ENCODE measurements around the gene ODAD4. TPM values are rescaled to one million over a fixed set of nuclear protein-coding genes. Genes with fewer than 3 reads are reported as not detected.

ODAD4 gene
- total RNA-seq, 1 donor from 2014 or later: 0.98 TPM

- Histone ChIP-seq H3K4me2 (ENCODE audit: low read length) (no peak overlapping the region), H3K9ac (ENCODE audit: low read length) (no peak overlapping the region), H3K36me3 (ENCODE audit: insufficient read depth, low read length) (peaks cover 62% of the 10 kb centered on the region), H3K27me3 (ENCODE audit: insufficient read depth, low read length) (no peaks in the 10 kb centered on the region), H3K27ac (ENCODE audit: low read depth, low read length) (no peak overlapping the region), H4K20me1 (ENCODE audit: insufficient read depth, low read length) (peaks cover 29% of the 10 kb centered on the region), H2AFZ (ENCODE audit: low read depth, low read length) (no peak overlapping the region), H3K4me3 (ENCODE audit: insufficient read depth, low read depth, low read length) (no peak overlapping the region), H3K79me2 (ENCODE audit: insufficient read depth, low read length) (peaks cover 2% of the 10 kb centered on the region), H3K9me3 (ENCODE audit: insufficient read depth, low read depth, low read length) (no peaks in the 10 kb centered on the region), H3K4me1 (ENCODE audit: insufficient read depth, low read length) (peaks cover 6% of the 10 kb centered on the region)
- Mint-ChIP-seq H3K27ac (ENCODE audit: unreplicated experiment) (no peak overlapping the region), H3K27me3 (ENCODE audit: low read depth, unreplicated experiment) (no peaks in the 10 kb centered on the region), H3K4me1 (ENCODE audit: low read depth, unreplicated experiment) (peaks cover 18% of the 10 kb centered on the region), H3K36me3 (ENCODE audit: low read depth, unreplicated experiment) (peaks cover 26% of the 10 kb centered on the region), H3K9me3 (ENCODE audit: unreplicated experiment) (no peaks in the 10 kb centered on the region), H3K4me3 (ENCODE audit: unreplicated experiment) (no peak overlapping the region)
- no peak for TF ChIP-seq CTCF (IDR thresholded peaks at IDR 0.05; ENCODE audit: insufficient read depth, low read depth, low read length)
- TF ChIP-seq EZH2 (IDR thresholded peaks at IDR 0.05; ENCODE audit: insufficient read depth, low read length): no peak
- FAIRE-seq (no peak), DNase-seq (ENCODE audit: low read depth) (no peak)
Measured at GRCh38 chr17:41988418-41988817, 58.0 kb downstream of the ODAD4 start.

GRCh38 chr17:41989702-41990419, 59.4 kb downstream of the ODAD4 start:
- Mint-ChIP-seq H3K4me1 (ENCODE audit: low read depth, unreplicated experiment) (peaks cover 18% of the 10 kb centered on the region), H3K4me3 (ENCODE audit: unreplicated experiment) (no peak overlapping the region), H3K27me3 (ENCODE audit: low read depth, unreplicated experiment) (no peaks in the 10 kb centered on the region), H3K9me3 (ENCODE audit: unreplicated experiment) (no peaks in the 10 kb centered on the region), H3K36me3 (ENCODE audit: low read depth, unreplicated experiment) (peaks cover 26% of the 10 kb centered on the region), H3K27ac (ENCODE audit: unreplicated experiment) (peak overlapping the region; percentile 53)
- Histone ChIP-seq H3K9me3 (ENCODE audit: insufficient read depth, low read depth, low read length) (no peaks in the 10 kb centered on the region), H2AFZ (ENCODE audit: low read depth, low read length) (no peak overlapping the region), H3K4me1 (ENCODE audit: insufficient read depth, low read length) (peaks cover 6% of the 10 kb centered on the region), H3K9ac (ENCODE audit: low read length) (no peak overlapping the region), H3K27me3 (ENCODE audit: insufficient read depth, low read length) (no peaks in the 10 kb centered on the region), H3K4me2 (ENCODE audit: low read length) (no peak overlapping the region), H3K36me3 (ENCODE audit: insufficient read depth, low read length) (peaks cover 59% of the 10 kb centered on the region), H3K79me2 (ENCODE audit: insufficient read depth, low read length) (peaks cover 2% of the 10 kb centered on the region), H3K4me3 (ENCODE audit: insufficient read depth, low read depth, low read length) (no peak overlapping the region), H4K20me1 (ENCODE audit: insufficient read depth, low read length) (peaks cover 30% of the 10 kb centered on the region), H3K27ac (ENCODE audit: low read depth, low read length) (no peak overlapping the region)
- TF ChIP-seq EZH2 (IDR thresholded peaks at IDR 0.05; ENCODE audit: insufficient read depth, low read length) (no peak), CTCF (IDR thresholded peaks at IDR 0.05; ENCODE audit: insufficient read depth, low read depth, low read length) (no peak)
- DNase-seq (ENCODE audit: low read depth) (no peak), FAIRE-seq (no peak)

GRCh38 chr17:41992576-41992975, 62.2 kb downstream of the ODAD4 start:
- peak overlapping the region; percentile 54 for H3K27ac Mint-ChIP-seq (ENCODE audit: unreplicated experiment)
- no peaks in the 10 kb centered on the region for H3K9me3 ChIP-seq (ENCODE audit: insufficient read depth, low read depth, low read length)

More at GRCh38 chr17:41992576-41992975, 62.2 kb downstream of the ODAD4 start:
- no peak for DNase-seq (ENCODE audit: low read depth)
- Mint-ChIP-seq H3K36me3 (ENCODE audit: low read depth, unreplicated experiment) (peaks cover 22% of the 10 kb centered on the region), H3K9me3 (ENCODE audit: unreplicated experiment) (no peaks in the 10 kb centered on the region), H3K27me3 (ENCODE audit: low read depth, unreplicated experiment) (no peaks in the 10 kb centered on the region), H3K4me1 (ENCODE audit: low read depth, unreplicated experiment) (peaks cover 18% of the 10 kb centered on the region), H3K4me3 (ENCODE audit: unreplicated experiment) (peak overlapping the region; percentile 43)
- Histone ChIP-seq H3K4me1 (ENCODE audit: insufficient read depth, low read length) (peaks cover 18% of the 10 kb centered on the region), H3K27me3 (ENCODE audit: insufficient read depth, low read length) (no peaks in the 10 kb centered on the region), H3K79me2 (ENCODE audit: insufficient read depth, low read length) (peaks cover 2% of the 10 kb centered on the region), H3K4me2 (ENCODE audit: low read length) (peak overlapping the region; percentile 22), H3K4me3 (ENCODE audit: insufficient read depth, low read depth, low read length) (no peak overlapping the region), H2AFZ (ENCODE audit: low read depth, low read length) (no peak overlapping the region), H3K9ac (ENCODE audit: low read length) (peak overlapping the region; percentile 26), H4K20me1 (ENCODE audit: insufficient read depth, low read length) (peaks cover 54% of the 10 kb centered on the region), H3K36me3 (ENCODE audit: insufficient read depth, low read length) (peaks cover 55% of the 10 kb centered on the region), H3K27ac (ENCODE audit: low read depth, low read length) (no peak overlapping the region)
- FAIRE-seq: no peak
- TF ChIP-seq CTCF (IDR thresholded peaks at IDR 0.05; ENCODE audit: insufficient read depth, low read depth, low read length) (no peak), EZH2 (IDR thresholded peaks at IDR 0.05; ENCODE audit: insufficient read depth, low read length) (no peak)
